Keratinocyte (primary cell): Measurements from ENCODE around the gene HNRNPL.

Experiments used
- EZH2 ChIP-seq: IDR thresholded peaks from one replicate; pipeline ENCODE4 v1.6.1; 2012; ENCODE audit warnings: inconsistent platforms, mild to moderate bottlenecking, low read length, moderate library complexity
- TF ChIP-seq, protein P1 (sequence below), 3 experiments: IDR thresholded peaks in 1 of 3; conservative IDR thresholded peaks in 1 of 3; optimal IDR thresholded peaks in 1 of 3; 2 replicates in 2 of 3; 3 replicates in 1 of 3; pipeline versions ENCODE3 to v1.5.1; 2011; ENCODE audit warnings: low read length in 3 of 3, mild to moderate bottlenecking in 3 of 3, moderate library complexity in 2 of 3, control low read depth in 1 of 3, inconsistent platforms in 1 of 3; ENCODE audit not compliant: insufficient read depth in 2 of 3; ENCODE audit errors: extremely low read depth in 1 of 3

DNA sequence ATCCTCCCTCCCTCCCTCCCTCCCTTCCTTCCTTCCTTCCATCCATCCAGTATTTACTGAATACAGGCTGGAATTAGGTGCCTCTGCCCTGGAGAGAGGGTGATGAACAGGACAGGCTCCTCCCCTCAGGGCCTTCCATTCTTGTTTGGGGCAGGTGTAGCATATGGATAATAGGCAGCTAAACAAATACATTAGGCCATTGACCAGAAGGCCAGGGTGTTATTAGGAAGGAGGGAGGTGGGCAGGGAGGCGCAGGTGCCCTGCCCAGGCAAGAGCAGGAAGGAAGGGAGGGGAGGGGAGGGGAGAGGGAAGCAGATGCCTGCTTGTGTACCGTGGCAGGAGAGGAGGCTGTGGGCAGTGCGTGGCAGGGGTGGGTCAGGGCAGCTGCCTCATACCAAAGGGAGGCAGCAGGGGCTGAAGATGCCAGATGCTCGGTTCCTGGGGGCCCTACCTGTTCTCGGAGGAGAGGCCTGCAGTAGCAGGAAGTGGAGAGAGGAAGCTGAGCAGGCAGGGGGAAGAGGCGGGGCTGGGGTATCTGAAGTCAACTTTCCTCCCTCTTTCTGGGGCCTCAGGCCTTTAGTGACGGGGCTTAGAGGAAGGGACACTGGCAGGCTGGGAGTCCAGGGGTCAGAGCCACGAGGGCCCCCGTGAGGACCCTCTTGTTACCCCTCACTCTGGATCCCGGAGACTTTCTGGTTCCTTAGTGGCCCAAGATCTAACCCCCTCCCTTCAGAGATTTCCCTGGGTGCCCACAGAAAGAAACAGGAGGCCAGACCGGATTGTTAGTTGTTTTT lies 28.2 kb upstream of the HNRNPL start, which contains the start of gene RINL:
- TF ChIP-seq, protein P1, sequence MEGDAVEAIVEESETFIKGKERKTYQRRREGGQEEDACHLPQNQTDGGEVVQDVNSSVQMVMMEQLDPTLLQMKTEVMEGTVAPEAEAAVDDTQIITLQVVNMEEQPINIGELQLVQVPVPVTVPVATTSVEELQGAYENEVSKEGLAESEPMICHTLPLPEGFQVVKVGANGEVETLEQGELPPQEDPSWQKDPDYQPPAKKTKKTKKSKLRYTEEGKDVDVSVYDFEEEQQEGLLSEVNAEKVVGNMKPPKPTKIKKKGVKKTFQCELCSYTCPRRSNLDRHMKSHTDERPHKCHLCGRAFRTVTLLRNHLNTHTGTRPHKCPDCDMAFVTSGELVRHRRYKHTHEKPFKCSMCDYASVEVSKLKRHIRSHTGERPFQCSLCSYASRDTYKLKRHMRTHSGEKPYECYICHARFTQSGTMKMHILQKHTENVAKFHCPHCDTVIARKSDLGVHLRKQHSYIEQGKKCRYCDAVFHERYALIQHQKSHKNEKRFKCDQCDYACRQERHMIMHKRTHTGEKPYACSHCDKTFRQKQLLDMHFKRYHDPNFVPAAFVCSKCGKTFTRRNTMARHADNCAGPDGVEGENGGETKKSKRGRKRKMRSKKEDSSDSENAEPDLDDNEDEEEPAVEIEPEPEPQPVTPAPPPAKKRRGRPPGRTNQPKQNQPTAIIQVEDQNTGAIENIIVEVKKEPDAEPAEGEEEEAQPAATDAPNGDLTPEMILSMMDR (optimal IDR thresholded peaks at IDR 0.05 in 1 of 3, IDR thresholded peaks at IDR 0.05 in 1 of 3, conservative IDR thresholded peaks at IDR 0.05 in 1 of 3; ENCODE audit: extremely low read depth in 1 of 3, insufficient read depth in 2 of 3, low read length in 3 of 3), result no peak
- TF ChIP-seq EZH2, result no peak
